HUES48 (cell line): ENCODE results near the gene THAP4.

Experiments
- H3K27ac ChIP-seq: one replicate; pipeline ENCODE4 v1.7.0; 2013; ENCODE audit warnings: low read depth, low read length, inconsistent platforms
- H3K27me3 ChIP-seq: 2 replicates; pipeline ENCODE4 v1.6.1; 2013; ENCODE audit warnings: mild to moderate bottlenecking, low read length; ENCODE audit not compliant: control insufficient read depth, insufficient read depth
- H3K36me3 ChIP-seq: 2 replicates; pipeline ENCODE4 v1.6.1; 2013; ENCODE audit warnings: low read length; ENCODE audit not compliant: control insufficient read depth, insufficient read depth
- H3K4me1 ChIP-seq: 2 replicates; pipeline ENCODE4 v1.6.1; 2013; ENCODE audit warnings: mild to moderate bottlenecking, low read length; ENCODE audit not compliant: control insufficient read depth, insufficient read depth
- H3K4me3 ChIP-seq: 2 replicates; pipeline ENCODE4 v1.5.1; 2013; ENCODE audit warnings: mild to moderate bottlenecking, low read depth, low read length
- H3K9ac ChIP-seq: 2 replicates; pipeline ENCODE4 v1.6.1; 2013; ENCODE audit warnings: mild to moderate bottlenecking, low read depth, low read length, moderate library complexity
- H3K9me3 ChIP-seq: 2 replicates; pipeline ENCODE4 v1.6.1; 2013; ENCODE audit warnings: low read length; ENCODE audit not compliant: control insufficient read depth, insufficient read depth

Gene THAP4

DNA sequence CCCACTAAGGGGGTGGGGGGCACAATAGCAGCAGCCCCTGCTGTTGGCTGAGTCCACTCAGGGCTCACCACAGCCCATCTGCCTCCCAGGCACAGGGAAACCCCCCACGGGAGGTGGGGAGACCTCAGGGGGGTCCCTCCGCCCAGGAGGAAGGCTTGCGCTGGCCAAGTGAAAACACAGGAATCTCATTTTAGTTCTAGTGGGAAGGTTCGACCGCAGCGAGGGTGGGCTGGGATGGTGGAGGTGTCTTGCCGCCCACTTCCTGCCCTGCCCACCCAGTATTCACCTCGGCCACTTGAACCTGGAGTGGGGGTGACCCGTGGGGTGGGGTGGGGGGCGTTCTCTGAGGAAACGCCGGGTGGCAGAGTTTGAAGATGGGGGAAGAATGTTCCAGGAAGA is 85.4 kb downstream of the THAP4 start:
- Histone ChIP-seq H3K27me3 (no peaks in the 10 kb centered on the region), H3K4me1 (peaks cover 11% of the 10 kb centered on the region), H3K9me3 (no peaks in the 10 kb centered on the region), H3K27ac (no peak overlapping the region), H3K9ac (no peak overlapping the region), H3K36me3 (no peaks in the 10 kb centered on the region), H3K4me3 (no peak overlapping the region)

DNA sequence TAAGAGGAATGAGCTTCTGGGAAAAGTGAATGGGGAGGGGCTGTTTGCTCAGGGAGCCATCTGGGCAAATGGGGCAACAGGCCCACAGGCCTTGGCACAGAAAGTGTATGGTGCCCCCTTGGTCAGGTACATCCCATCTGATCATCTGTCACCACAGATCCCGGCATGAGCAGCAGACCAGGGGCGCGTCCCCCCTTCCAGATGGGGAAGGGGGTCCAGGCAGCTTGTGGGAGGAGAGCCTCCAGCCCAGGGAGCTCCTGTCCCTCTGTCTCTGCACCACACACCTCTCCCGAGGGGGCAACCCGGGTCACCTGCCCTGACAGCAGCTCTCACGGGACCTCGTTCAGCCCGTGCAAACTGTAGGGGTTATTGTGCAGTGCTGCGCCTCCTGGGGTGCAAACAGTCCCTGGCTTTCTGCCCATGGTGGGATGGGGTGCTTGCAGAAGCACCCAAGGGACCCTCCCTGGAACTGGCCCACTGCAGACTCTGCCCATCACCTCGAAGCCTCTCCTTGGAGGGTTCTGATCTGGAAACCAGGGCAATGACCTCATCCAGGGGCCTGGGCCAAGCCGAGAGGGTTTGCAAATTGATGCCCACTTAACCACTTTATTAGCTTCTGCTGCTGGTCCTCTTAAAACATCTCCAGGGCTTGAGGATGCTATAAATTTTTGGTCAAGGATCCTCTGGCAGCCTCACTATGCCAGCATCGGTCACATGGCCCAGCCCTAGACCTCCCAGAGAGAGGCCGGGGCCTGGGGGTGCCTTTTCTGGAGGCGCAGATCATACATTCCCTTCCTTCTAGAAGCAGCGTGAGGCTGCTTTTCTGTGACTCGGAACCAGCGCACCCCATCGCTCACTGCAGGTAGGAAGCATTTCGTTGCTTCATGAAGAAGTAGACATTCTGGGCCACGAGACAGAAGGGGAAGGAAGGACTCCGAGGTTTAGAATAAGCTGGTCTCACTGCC is 86.1 kb downstream of the THAP4 start:
- no peaks in the 10 kb centered on the region for H3K9me3 ChIP-seq
- H3K27me3 ChIP-seq = 0 out of 2 replicates have a peak, but pooled peaks cover 5% of the 10 kb centered on the region
- no peak overlapping the region for H3K4me3 ChIP-seq
- H3K9ac ChIP-seq = no peak overlapping the region
- peaks cover 12% of the 10 kb centered on the region for H3K4me1 ChIP-seq
- H3K27ac ChIP-seq = no peak overlapping the region
- no peaks in the 10 kb centered on the region for H3K36me3 ChIP-seq

DNA sequence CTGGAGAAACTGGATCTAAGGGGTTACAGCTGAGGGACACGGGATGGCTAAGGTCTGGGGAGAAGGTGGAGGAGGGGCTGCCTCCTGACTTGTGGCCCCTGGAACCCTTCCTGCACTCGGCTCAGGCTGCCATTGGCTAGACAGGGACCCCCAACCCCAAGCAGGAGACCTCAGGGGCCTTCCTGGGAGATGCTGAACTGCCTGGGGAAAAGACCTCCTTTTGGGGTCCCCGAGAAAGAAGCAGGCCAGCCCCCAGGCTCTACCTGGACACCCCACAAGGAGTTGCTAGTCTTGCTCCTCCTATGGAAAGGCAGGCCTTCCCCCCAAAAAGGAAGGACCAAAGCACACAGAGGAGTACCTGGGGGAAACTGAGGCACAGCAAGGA is 88.5 kb downstream of the THAP4 start:
- no peak overlapping the region for H3K27ac ChIP-seq
- peaks cover 9% of the 10 kb centered on the region for H3K4me1 ChIP-seq
- H3K4me3 ChIP-seq = no peak overlapping the region
- no peaks in the 10 kb centered on the region for H3K9me3 ChIP-seq
- H3K9ac ChIP-seq = no peak overlapping the region
- 0 out of 2 replicates have a peak, but pooled peaks cover 12% of the 10 kb centered on the region for H3K27me3 ChIP-seq
- H3K36me3 ChIP-seq = no peaks in the 10 kb centered on the region

DNA sequence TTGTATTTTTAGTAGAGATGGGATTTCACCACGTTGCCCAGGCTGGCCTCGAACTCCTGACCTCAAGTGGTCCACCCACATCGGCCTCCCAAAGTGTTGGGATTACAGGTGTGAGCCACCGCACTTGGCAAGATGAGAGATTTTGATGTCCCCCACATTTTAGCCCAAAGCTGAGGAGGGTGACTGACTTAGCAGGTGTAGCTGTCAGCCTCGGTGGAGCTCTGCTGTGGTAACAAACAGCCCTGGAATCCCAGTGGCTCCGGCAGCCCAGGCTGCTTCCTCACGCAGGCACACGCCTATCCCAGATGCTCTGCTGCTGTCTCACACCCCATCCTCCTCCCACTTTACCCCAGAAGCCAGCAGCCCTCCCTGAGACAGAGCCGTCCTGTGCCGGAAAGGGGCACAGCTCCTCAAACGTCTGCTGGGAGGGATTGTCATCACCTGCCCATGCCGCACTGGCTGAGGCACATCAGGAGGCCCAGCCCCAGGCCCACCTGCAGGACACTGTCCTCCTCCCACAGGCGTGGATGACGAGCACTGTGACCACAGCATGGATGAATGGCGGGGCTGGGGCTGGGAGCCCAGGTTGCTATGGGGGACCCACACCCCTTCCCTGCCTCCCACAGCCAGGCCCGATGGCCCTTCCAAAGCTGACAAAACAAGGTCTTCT is 89.0 kb downstream of the THAP4 start:
- no peaks in the 10 kb centered on the region for H3K9me3 ChIP-seq
- H3K27me3 ChIP-seq = peaks cover 17% of the 10 kb centered on the region
- H3K9ac ChIP-seq = no peak overlapping the region
- H3K4me1 ChIP-seq = peaks cover 9% of the 10 kb centered on the region
- H3K4me3 ChIP-seq = no peak overlapping the region
- no peak overlapping the region for H3K27ac ChIP-seq
- H3K36me3 ChIP-seq = no peaks in the 10 kb centered on the region

DNA sequence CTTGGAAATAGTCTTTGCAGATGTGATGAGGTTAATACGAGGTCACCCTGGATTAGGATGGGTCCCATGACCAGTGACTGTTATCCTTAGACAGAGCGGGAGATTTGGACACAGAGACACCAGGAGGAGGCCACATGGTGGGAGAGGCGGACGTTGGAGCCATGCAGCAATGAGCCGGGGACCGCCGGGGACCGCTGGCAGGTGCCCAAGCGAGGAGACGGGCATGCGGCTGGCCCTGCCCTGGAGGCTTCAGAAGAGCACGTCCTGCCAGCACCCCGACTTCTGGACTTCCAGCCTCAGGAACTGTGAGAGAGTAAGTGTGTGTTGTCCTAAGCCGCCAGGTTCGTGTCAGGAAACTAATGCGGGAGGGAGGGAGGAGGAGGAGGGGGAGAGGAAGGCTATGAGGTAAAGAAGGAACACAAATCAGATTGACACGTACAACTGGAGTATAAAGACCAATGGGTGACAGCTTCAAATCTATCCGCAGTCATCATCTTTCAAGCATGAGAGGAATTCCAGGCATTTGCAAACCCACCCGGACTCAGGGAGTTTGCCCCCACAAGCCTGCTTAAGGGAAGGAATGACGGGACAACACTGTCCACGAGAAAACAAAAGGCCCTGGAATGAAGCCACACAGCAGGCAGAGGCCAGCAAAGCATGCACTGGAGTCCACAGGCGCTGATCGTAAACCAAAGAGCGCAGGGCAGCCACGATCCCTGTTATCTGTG is 90.0 kb downstream of the THAP4 start:
- no peak overlapping the region for H3K4me3 ChIP-seq
- peaks cover 27% of the 10 kb centered on the region for H3K27me3 ChIP-seq
- H3K27ac ChIP-seq = no peak overlapping the region
- H3K4me1 ChIP-seq = peaks cover 9% of the 10 kb centered on the region
- H3K36me3 ChIP-seq = no peaks in the 10 kb centered on the region
- no peak overlapping the region; the same call in 1 of the 2 replicates for H3K9ac ChIP-seq
- H3K9me3 ChIP-seq = no peaks in the 10 kb centered on the region

DNA sequence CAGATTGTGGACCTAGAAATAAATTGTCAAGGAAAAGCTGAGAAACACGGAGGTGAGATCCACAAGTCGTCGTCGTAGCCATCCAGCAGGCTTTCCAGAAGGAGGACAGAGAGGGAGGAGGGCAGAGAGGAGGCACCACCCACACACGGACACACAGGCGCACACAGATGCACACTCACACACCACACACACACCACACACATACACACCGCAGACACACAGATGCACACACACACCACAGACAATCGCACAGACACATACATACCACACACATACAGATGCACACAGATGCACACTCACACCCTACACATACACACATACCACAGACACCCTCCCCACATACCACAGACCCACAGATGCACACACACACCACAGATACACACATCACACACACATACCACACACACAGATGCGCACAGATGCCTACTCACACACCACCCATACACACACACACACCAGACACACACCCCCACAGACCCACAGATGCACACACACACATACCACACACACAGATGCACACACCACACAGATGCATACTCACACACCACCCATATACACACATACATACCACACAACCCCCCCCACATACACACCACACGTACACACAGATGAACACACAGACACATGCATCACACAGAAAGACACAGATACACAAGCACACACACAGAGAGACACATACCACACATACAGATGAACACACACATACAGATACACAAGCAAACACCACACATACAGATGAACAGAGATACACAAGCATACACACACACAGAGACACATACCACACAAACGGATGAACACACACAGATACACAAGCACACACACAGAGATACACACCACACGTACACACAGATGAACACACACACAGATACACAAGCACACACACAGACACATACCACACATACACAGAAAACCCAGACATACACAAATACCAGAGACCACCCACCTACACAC is 91.2 kb downstream of the THAP4 start:
- no peaks in the 10 kb centered on the region for H3K36me3 ChIP-seq
- H3K27me3 ChIP-seq = peaks cover 36% of the 10 kb centered on the region
- no peak overlapping the region for H3K9ac ChIP-seq
- H3K9me3 ChIP-seq = no peaks in the 10 kb centered on the region
- H3K27ac ChIP-seq = no peak overlapping the region
- no peak overlapping the region for H3K4me3 ChIP-seq
- H3K4me1 ChIP-seq = peaks cover 10% of the 10 kb centered on the region

DNA sequence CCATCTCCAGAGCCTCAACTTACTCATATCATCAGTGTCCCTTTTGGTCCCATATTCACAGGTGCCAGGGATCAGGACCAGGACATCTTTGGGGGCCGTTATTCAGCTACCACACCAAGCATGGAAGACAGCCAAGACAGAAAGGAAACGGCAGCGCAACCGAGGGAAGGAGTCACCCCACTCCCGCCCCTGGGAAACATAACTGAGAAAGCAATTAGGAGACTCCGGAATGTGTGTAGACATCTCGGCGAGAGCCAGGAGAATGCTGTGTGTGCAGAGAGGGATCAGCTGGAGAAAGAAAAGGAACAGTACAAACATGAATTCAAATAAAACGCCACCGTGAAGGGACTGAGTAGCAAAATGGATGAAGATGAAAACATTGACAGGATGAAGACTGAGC is 91.9 kb downstream of the THAP4 start:
- peaks cover 43% of the 10 kb centered on the region for H3K27me3 ChIP-seq

DNA sequence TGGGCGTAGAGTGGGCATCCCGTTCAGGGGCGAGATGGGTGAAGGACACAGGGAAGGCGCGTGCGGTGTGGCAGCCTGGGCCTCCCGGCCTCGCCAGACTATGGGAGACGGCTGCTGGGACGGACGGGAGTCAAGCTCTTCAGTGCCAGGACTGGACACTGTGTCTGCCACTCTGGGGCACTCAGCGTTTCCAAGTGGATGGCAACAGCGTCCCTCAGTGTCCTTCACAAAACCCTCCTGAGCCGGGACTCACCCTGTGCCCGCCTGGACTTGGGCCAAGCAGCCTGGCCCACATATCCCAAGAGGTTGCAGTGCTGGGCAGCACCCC is 94.7 kb downstream of the THAP4 start:
- Histone ChIP-seq H3K9me3 (no peaks in the 10 kb centered on the region), H3K27ac (no peak overlapping the region), H3K4me1 (peaks cover 15% of the 10 kb centered on the region), H3K36me3 (no peaks in the 10 kb centered on the region), H3K9ac (no peak overlapping the region), H3K4me3 (no peak overlapping the region), H3K27me3 (peaks cover 47% of the 10 kb centered on the region)

More for the DNA sequence above, 91.9 kb downstream of the THAP4 start:
- Histone ChIP-seq H3K4me1 (peaks cover 17% of the 10 kb centered on the region), H3K9me3 (no peaks in the 10 kb centered on the region), H3K4me3 (no peak overlapping the region), H3K36me3 (no peaks in the 10 kb centered on the region), H3K9ac (no peak overlapping the region), H3K27ac (no peak overlapping the region)

DNA sequence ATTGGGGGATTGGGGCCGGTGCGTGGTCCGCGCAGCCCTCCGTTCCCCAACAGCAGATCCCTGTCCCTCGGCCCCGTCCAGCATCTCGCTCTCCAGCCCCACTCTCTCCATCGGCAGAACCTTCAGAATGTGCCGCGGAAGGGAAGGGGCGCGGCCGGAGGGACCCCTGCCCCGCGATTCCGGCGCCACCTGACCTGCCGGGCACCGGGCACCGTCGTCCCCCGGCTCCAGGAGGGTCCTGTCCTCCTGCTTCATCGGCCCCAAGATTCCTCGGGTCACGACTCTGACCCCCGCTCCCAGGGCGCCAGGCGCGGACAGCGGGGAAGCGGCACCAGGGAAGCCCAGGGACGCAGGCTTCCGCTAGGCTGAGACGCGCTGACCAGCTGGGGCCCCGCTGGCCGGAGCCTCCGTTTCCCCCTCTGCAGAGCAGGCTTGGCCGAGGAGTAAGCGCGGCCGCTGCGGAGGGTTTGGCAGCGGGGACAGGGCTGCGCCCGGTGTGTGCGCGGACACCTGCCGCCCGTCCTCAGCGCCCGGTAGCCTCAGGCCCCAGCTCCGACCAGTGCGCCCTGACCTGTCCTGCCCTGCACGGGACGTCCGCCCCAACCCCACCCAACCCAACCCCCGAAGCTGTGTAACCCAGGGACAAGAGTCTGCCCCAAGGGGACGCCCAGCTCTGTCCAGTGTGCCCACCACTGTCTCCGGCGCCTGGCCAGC is 95.2 kb downstream of the THAP4 start:
- Histone ChIP-seq H3K27me3 (peaks cover 47% of the 10 kb centered on the region), H3K36me3 (no peaks in the 10 kb centered on the region), H3K4me1 (peaks cover 10% of the 10 kb centered on the region; the same call in 1 of the 2 replicates), H3K4me3 (peak overlapping the region; percentile 64), H3K27ac (no peak overlapping the region), H3K9ac (no peak overlapping the region), H3K9me3 (no peaks in the 10 kb centered on the region)
